DND-41 (cell line): ENCODE results near the gene CEP95.

Experiments used
- ATAC-seq: fragments of 200-7000 bp; cut with Tn5 transposase; 3 replicates; pipeline ENCODE4 v1.9.1; 2021; ENCODE audit warnings: low read depth; ENCODE audit not compliant: insufficient read depth
- DNase-seq: peaks from one replicate; pipeline ENCODE4 v3.0.0-alpha.2; 2020
- H2AFZ ChIP-seq: 2 replicates; pipeline ENCODE4 v1.6.0; 2012; ENCODE audit warnings: low read depth, low read length
- H3K27ac ChIP-seq: 2 replicates; pipeline ENCODE4 v1.5.1; 2012; ENCODE audit warnings: low read length, inconsistent platforms
- H3K27me3 ChIP-seq: fragments of 200-600 bp; sonication (generic); 2 replicates; pipeline ENCODE4 v1.6.0; 2012; ENCODE audit warnings: low read length, mild to moderate bottlenecking, inconsistent platforms; ENCODE audit not compliant: insufficient read depth, poor library complexity
- H3K36me3 ChIP-seq: 2 replicates; pipeline ENCODE4 v1.5.1; 2012; ENCODE audit warnings: low read length, inconsistent platforms; ENCODE audit not compliant: insufficient read depth
- H3K4me1 ChIP-seq: 2 replicates; pipeline ENCODE4 v1.5.1; 2012; ENCODE audit warnings: mild to moderate bottlenecking, low read length; ENCODE audit not compliant: insufficient read depth
- H3K4me2 ChIP-seq: 2 replicates; pipeline ENCODE4 v1.6.0; 2012; ENCODE audit warnings: mild to moderate bottlenecking, moderate library complexity, low read length, inconsistent platforms; ENCODE audit not compliant: insufficient read depth
- H3K4me3 ChIP-seq, 2 experiments: fragments of 200-600 bp in 1 of 2; shearing (Covaris generic) in 1 of 2; 2 replicates each; pipeline ENCODE4 v1.5.1; 2012 to 2016; ENCODE audit warnings: inconsistent platforms in 2 of 2, low read length in 2 of 2, mild to moderate bottlenecking in 2 of 2, low read depth in 1 of 2, moderate library complexity in 1 of 2
- H3K79me2 ChIP-seq: 2 replicates; pipeline ENCODE4 v1.6.0; 2012; ENCODE audit warnings: low read length, inconsistent platforms; ENCODE audit not compliant: insufficient read depth
- H3K9ac ChIP-seq: 2 replicates; pipeline ENCODE4 v1.6.0; 2012; ENCODE audit warnings: low read depth, mild to moderate bottlenecking, inconsistent platforms, low read length, moderate library complexity
- H3K9me3 ChIP-seq: 2 replicates; pipeline ENCODE4 v1.5.1; 2012; ENCODE audit warnings: low read length, moderate library complexity, mild to moderate bottlenecking, inconsistent platforms; ENCODE audit not compliant: insufficient read depth, severe bottlenecking
- H4K20me1 ChIP-seq: 2 replicates; pipeline ENCODE4 v1.6.0; 2012; ENCODE audit warnings: low read length; ENCODE audit not compliant: insufficient read depth
- EZH2 ChIP-seq: IDR thresholded peaks from 3 replicates; pipeline ENCODE4 v1.6.1; 2012; ENCODE audit warnings: borderline replicate concordance, low read depth, mild to moderate bottlenecking, moderate library complexity, low read length, inconsistent platforms; ENCODE audit not compliant: severe bottlenecking
- TF ChIP-seq, protein P1 (sequence below): IDR thresholded peaks from 2 replicates; pipeline ENCODE4 v1.5.1; 2012; ENCODE audit warnings: borderline replicate concordance, low read length, moderate library complexity, mild to moderate bottlenecking; ENCODE audit not compliant: poor library complexity, severe bottlenecking; ENCODE audit errors: extremely low read depth

CEP95 gene

DNA sequence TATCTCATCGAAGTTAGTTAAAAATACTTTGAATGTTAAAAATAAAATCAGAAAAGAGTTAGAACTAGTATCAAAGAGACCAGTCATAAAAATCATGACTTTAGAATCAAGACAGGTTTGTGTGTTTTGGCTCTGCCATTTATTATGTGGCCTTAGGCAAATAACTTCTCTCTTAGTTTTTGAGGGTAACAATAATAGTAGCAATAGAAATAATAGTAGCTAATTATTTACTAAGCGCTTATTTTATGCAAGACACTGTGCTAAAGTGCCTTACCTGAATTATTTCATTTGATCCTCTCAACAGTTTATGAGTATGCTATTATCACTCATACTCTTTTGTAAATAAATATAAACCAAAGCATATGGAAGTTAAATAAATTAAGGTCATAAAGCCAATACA, 78.4 kb downstream of the CEP95 start:
- no peaks in the 10 kb centered on the region for H3K79me2 ChIP-seq
- H3K4me2 ChIP-seq, result no peak overlapping the region
- H2AFZ ChIP-seq, result no peak overlapping the region
- TF ChIP-seq, protein P1, sequence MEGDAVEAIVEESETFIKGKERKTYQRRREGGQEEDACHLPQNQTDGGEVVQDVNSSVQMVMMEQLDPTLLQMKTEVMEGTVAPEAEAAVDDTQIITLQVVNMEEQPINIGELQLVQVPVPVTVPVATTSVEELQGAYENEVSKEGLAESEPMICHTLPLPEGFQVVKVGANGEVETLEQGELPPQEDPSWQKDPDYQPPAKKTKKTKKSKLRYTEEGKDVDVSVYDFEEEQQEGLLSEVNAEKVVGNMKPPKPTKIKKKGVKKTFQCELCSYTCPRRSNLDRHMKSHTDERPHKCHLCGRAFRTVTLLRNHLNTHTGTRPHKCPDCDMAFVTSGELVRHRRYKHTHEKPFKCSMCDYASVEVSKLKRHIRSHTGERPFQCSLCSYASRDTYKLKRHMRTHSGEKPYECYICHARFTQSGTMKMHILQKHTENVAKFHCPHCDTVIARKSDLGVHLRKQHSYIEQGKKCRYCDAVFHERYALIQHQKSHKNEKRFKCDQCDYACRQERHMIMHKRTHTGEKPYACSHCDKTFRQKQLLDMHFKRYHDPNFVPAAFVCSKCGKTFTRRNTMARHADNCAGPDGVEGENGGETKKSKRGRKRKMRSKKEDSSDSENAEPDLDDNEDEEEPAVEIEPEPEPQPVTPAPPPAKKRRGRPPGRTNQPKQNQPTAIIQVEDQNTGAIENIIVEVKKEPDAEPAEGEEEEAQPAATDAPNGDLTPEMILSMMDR, result no peak
- no peak for TF ChIP-seq EZH2
- no peak overlapping the region for H3K4me3 ChIP-seq
- H4K20me1 ChIP-seq, result no peaks in the 10 kb centered on the region
- no peaks in the 10 kb centered on the region for H3K27me3 ChIP-seq
- H3K36me3 ChIP-seq, result peaks cover 31% of the 10 kb centered on the region
- DNase-seq (no peak), ATAC-seq (no peak)
- H3K9ac ChIP-seq, result no peak overlapping the region
- H3K9me3 ChIP-seq, result no peaks in the 10 kb centered on the region
- no peak overlapping the region for H3K27ac ChIP-seq
- no peaks in the 10 kb centered on the region for H3K4me1 ChIP-seq
